HEK293 (cell line): ENCODE measurements around the gene DEF6.

Experiments
- CTCF ChIA-PET: fragments of 350-600 bp; formaldehyde crosslinking; extraction: SDS; loops from one replicate; lab custom pipeline; 2021; ENCODE audit warnings: antibody characterized with exemption; lab: Yijun Ruan, JAX
- POLR2A ChIA-PET: fragments of 300-600 bp; formaldehyde crosslinking; extraction: SDS; loops from one replicate; lab custom pipeline; 2020; ENCODE audit warnings: antibody characterized with exemption, inconsistent platforms; lab: Yijun Ruan, JAX
- H3K27ac ChIP-seq: fragments of 200-500 bp; sonication (Bioruptor generic); 2 replicates; pipeline ENCODE4 v1.5.1; 2014; ENCODE audit warnings: low read depth, low read length, control low read depth, inconsistent platforms; ENCODE audit errors: extremely low read depth
- H3K36me3 ChIP-seq, 2 experiments: fragments of 200-500 bp in 1 of 2; sonication (Bioruptor generic) in 1 of 2; 1 replicate in 1 of 2; 2 replicates in 1 of 2; pipeline ENCODE4 v1.5.1; 2014 to 2017; ENCODE audit warnings: inconsistent platforms in 2 of 2, low read length in 2 of 2; ENCODE audit not compliant: control insufficient read depth in 2 of 2, insufficient read depth in 1 of 2
- H3K4me1 ChIP-seq: fragments of 200-500 bp; sonication (Bioruptor generic); 2 replicates; pipeline ENCODE4 v1.5.1; 2014; ENCODE audit warnings: mild to moderate bottlenecking, low read length, inconsistent platforms; ENCODE audit not compliant: control insufficient read depth, insufficient read depth
- H3K4me3 ChIP-seq: 2 replicates; pipeline ENCODE4 v1.5.1; 2011; ENCODE audit warnings: low read depth, mild to moderate bottlenecking, control low read depth, low read length, moderate library complexity
- H3K9me3 ChIP-seq: fragments of 200-500 bp; sonication (Bioruptor generic); 2 replicates; pipeline ENCODE4 v1.5.1; 2014; ENCODE audit warnings: low read depth, low read length, inconsistent platforms; ENCODE audit not compliant: control insufficient read depth, insufficient read depth
- ATF2 ChIP-seq: fragments of 450-650 bp; formaldehyde crosslinking; IDR thresholded peaks from 2 replicates; pipeline ENCODE4 v1.5.1; 2016; ENCODE audit warnings: missing biosample characterization, missing genetic modification characterization, low read depth
- KLF1 ChIP-seq: fragments of 450-650 bp; formaldehyde crosslinking; IDR thresholded peaks from 2 replicates; pipeline ENCODE4 v1.5.1; 2016; ENCODE audit warnings: missing biosample characterization, missing genetic modification characterization
- KLF9 ChIP-seq: fragments of 450-650 bp; formaldehyde crosslinking; IDR thresholded peaks from 2 replicates; pipeline ENCODE4 v1.5.1; 2016; ENCODE audit warnings: missing biosample characterization, missing genetic modification characterization, low read depth
- PRDM10 ChIP-seq: fragments of 450-650 bp; formaldehyde crosslinking; IDR thresholded peaks from 2 replicates; pipeline ENCODE4 v1.5.1; 2016; ENCODE audit warnings: missing biosample characterization, missing genetic modification characterization
- SP3 ChIP-seq: fragments of 450-650 bp; formaldehyde crosslinking; IDR thresholded peaks from 2 replicates; pipeline ENCODE4 v1.5.1; 2016; ENCODE audit warnings: missing biosample characterization, missing genetic modification characterization
- ZBTB11 ChIP-seq: fragments of 450-650 bp; formaldehyde crosslinking; conservative IDR thresholded peaks from 2 replicates; pipeline ENCODE4 v1.5.1; 2016; ENCODE audit warnings: low read depth, missing biosample characterization, missing genetic modification characterization
- ZNF133 ChIP-seq: fragments of 450-650 bp; formaldehyde crosslinking; IDR thresholded peaks from 2 replicates; pipeline ENCODE4 v1.5.1; 2016; ENCODE audit warnings: missing biosample characterization, missing genetic modification characterization
- ZNF155 ChIP-seq: fragments of 450-650 bp; formaldehyde crosslinking; IDR thresholded peaks from 2 replicates; pipeline ENCODE4 v1.5.1; 2016; ENCODE audit warnings: missing biosample characterization, missing genetic modification characterization
- ZNF266 ChIP-seq: fragments of 450-650 bp; formaldehyde crosslinking; IDR thresholded peaks from 2 replicates; pipeline ENCODE4 v1.5.1; 2016; ENCODE audit warnings: missing biosample characterization, missing genetic modification characterization, low read depth
- ZNF335 ChIP-seq: fragments of 450-650 bp; formaldehyde crosslinking; conservative IDR thresholded peaks from 2 replicates; pipeline ENCODE4 v1.5.1; 2016; ENCODE audit warnings: missing biosample characterization, missing genetic modification characterization
- ZNF530 ChIP-seq: fragments of 450-650 bp; formaldehyde crosslinking; IDR thresholded peaks from 2 replicates; pipeline ENCODE4 v1.5.1; 2016; ENCODE audit warnings: low read depth, missing biosample characterization, missing genetic modification characterization
- ZNF629 ChIP-seq: fragments of 450-650 bp; formaldehyde crosslinking; IDR thresholded peaks from 2 replicates; pipeline ENCODE4 v1.5.1; 2017; ENCODE audit warnings: missing biosample characterization, missing genetic modification characterization
- ZNF654 ChIP-seq: fragments of 450-650 bp; formaldehyde crosslinking; IDR thresholded peaks from 2 replicates; pipeline ENCODE4 v1.5.1; 2016; ENCODE audit warnings: low read depth, missing biosample characterization, missing genetic modification characterization
- ZNF670 ChIP-seq: fragments of 450-650 bp; formaldehyde crosslinking; IDR thresholded peaks from 2 replicates; pipeline ENCODE4 v1.5.1; 2016; ENCODE audit warnings: missing biosample characterization, missing genetic modification characterization, low read depth
- ZNF837 ChIP-seq: fragments of 450-650 bp; formaldehyde crosslinking; IDR thresholded peaks from 2 replicates; pipeline ENCODE4 v1.5.1; 2016; ENCODE audit warnings: missing biosample characterization, missing genetic modification characterization
- ZNF843 ChIP-seq: fragments of 450-650 bp; formaldehyde crosslinking; IDR thresholded peaks from 2 replicates; pipeline ENCODE4 v1.5.1; 2016; ENCODE audit warnings: missing biosample characterization, missing genetic modification characterization
- ZSCAN4 ChIP-seq: fragments of 450-650 bp; formaldehyde crosslinking; IDR thresholded peaks from 2 replicates; pipeline ENCODE4 v1.5.1; 2017; ENCODE audit warnings: missing biosample characterization, missing genetic modification characterization

The DEF6 gene

GRCh38 chr6:35295521-35296315, 1.9 kb upstream of the DEF6 start:
- TF ChIP-seq SP3 (tag by site-specific recombination) (no peak), ZNF629 (no peak), ZNF266 (tag by site-specific recombination) (no peak), ZNF654 (tag by site-specific recombination) (no peak), ZNF670 (tag by site-specific recombination) (no peak)
- TF ChIP-seq, all 188 proteins: peak for 0
- Histone ChIP-seq H3K36me3 (peaks cover 0 to 48% of the 10 kb centered on the region in 2 experiments; a peak in 2 of 3 replicates), H3K4me3 (no peak overlapping the region), H3K4me1 (no peaks in the 10 kb centered on the region), H3K9me3 (no peaks in the 10 kb centered on the region), H3K27ac (no peak overlapping the region)
- POLR2A ChIA-PET: interaction anchor here (1.0 to 1.6 kb wide), 3 partner anchors 22 to 176 kb away, joined by 3 to 8 read pairs (median 4); no protein-coding TSS in a partner anchor
- CTCF ChIA-PET: interaction anchor here (0.5 to 5.9 kb wide), 23 partner anchors 9 to 581 kb away, joined by 3 to 74 read pairs (median 4); partner anchors contain the start of genes FANCE and RPL10A

- no peaks in the 10 kb centered on the region for H3K9me3 ChIP-seq
- no peak overlapping the region for H3K27ac ChIP-seq
- POLR2A ChIA-PET: no interaction called here
- CTCF ChIA-PET: interaction anchor here (0.6 to 5.9 kb wide), 17 partner anchors 8 to 440 kb away, joined by 3 to 74 read pairs (median 5); partner anchors contain the start of genes ARMC12 and FANCE
- TF ChIP-seq KLF1 (0 out of 2 replicates have a peak, but pooled peaks have one; percentile 23), PRDM10 (tag by site-specific recombination) (peak; percentile 53; the same call in 1 of the 2 replicates), KLF9 (tag by site-specific recombination) (0 out of 2 replicates have a peak, but pooled peaks have one; percentile 25), ZNF335 (no peak)
- no peak overlapping the region for H3K4me3 ChIP-seq
- no peaks in the 10 kb centered on the region for H3K4me1 ChIP-seq
- H3K36me3 ChIP-seq: peaks cover 0 to 34% of the 10 kb centered on the region in 2 experiments; a peak in 2 of 3 replicates
Measured at GRCh38 chr6:35296931-35297600, 552 bp upstream of the DEF6 start.

GRCh38 chr6:35298625-35299140, 1.1 kb downstream of the DEF6 start:
- POLR2A ChIA-PET: no interaction called here
- H3K4me1 ChIP-seq: no peaks in the 10 kb centered on the region
- H3K4me3 ChIP-seq: no peak overlapping the region
- H3K36me3 ChIP-seq: peaks cover 0 to 18% of the 10 kb centered on the region in 2 experiments; a peak in 1 of 3 replicates
- no peak overlapping the region for H3K27ac ChIP-seq
- CTCF ChIA-PET: interaction anchor here (0.7 to 3.5 kb wide), 2 partner anchors 27 to 160 kb away, joined by 4 to 16 read pairs; no protein-coding TSS in a partner anchor
- H3K9me3 ChIP-seq: no peaks in the 10 kb centered on the region
- TF ChIP-seq ATF2 (tag by site-specific recombination) (no peak), ZNF843 (tag by site-specific recombination) (no peak), ZNF335 (no peak), ZSCAN4 (no peak), ZNF530 (tag by site-specific recombination) (no peak), ZNF155 (no peak), ZNF133 (tag by site-specific recombination) (no peak), ZNF837 (tag by site-specific recombination) (no peak), ZBTB11 (tag by site-specific recombination) (no peak)
